GM21717 (cell line): ENCODE results near the gene PCDHGA1.
"Not testable (repeated sequence)": the region's sequence is repeated elsewhere in the genome, so short reads cannot be mapped to it uniquely, and the experiment has no call there.

ENCODE experiments used
- ATAC-seq: cut with Tn5 transposase; IDR thresholded peaks from one replicate; pipeline ENCODE4 v1.9.1; 2021; ENCODE audit warnings: mild to moderate bottlenecking, moderate library complexity; ENCODE audit not compliant: unreplicated experiment

Gene PCDHGA1

GRCh38 chr5:141330299-141331080 is at the start of gene PCDHGA1:
Gene PCDHGA1 (plus strand): TSS chr5:141330514.
- no peak for ATAC-seq

GRCh38 chr5:141298376-141298775 is 31.9 kb upstream of the PCDHGA1 start:
- no peak for ATAC-seq

DNA sequence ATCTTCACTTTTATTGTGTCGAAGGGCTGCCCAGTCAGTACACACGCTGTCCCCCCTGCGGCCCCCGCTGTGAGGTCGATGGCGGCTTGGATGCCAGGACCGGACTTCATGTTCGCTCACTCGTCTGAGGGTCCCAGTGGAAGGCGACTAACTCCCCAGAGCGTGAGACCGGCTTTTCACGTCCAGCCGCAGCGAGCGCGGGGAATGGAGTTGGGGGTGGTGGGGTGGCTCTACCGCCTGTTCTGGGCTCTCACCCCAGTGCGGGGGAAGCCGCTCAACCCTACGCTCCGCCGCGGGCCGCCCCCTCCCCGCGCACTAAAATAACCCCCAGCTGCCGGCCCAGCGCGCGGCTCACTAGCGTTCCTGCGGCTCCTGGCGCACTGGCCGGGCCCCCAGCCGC is 26.6 kb upstream of the PCDHGA1 start, which contains the start of gene SLC25A2:
Gene SLC25A2 (minus strand): TSS at position 294 of the 400 bp plus-strand sequence. CDS start 184 bp downstream, at position 110.
- no peak for ATAC-seq

DNA sequence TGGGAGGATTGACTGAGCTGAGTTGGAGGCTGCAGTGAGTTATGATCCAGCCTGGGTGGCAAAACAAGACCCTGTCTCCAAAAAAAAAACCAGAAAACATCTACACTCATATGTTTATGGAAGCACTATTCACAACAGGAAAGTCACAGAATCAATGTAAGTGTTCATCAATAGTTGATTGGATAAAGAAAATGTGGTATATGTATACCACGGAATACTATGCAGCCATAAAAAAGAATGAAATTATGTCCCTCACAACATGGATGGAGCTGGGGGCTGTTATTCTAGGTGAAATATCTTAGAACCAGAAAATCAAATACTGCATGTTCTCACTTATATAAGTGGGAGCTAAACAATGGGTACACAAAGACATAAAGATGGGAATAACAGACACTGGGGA is 23.7 kb upstream of the PCDHGA1 start:
- no peak for ATAC-seq

GRCh38 chr5:141313711-141314110 is 16.6 kb upstream of the PCDHGA1 start:
- ATAC-seq = no peak

DNA sequence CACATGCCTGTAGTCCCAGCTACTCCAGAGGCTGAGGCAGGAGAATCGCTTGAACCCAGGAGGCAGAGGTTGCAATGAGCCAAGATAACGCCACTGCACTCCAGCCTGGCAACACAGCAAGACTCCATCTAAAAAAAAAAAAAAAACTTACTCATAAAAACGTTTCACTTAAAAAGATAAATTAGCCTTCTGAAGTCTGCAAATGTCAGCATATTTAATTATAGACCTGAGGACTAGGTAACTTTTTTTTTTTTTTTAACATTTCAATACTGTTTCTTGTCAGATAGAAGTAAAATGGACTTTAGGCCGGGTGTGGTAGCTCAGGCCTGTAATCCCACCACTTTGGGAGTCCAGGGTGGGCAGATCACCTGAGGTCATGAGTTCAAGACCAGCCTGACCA is 13.4 kb upstream of the PCDHGA1 start:
- not testable (repeated sequence) for ATAC-seq

- no peak for ATAC-seq
Observed at GRCh38 chr5:141319202-141319601, 11.1 kb upstream of the PCDHGA1 start.

GRCh38 chr5:141319699-141320098 is 10.6 kb upstream of the PCDHGA1 start:
- ATAC-seq = no peak

DNA sequence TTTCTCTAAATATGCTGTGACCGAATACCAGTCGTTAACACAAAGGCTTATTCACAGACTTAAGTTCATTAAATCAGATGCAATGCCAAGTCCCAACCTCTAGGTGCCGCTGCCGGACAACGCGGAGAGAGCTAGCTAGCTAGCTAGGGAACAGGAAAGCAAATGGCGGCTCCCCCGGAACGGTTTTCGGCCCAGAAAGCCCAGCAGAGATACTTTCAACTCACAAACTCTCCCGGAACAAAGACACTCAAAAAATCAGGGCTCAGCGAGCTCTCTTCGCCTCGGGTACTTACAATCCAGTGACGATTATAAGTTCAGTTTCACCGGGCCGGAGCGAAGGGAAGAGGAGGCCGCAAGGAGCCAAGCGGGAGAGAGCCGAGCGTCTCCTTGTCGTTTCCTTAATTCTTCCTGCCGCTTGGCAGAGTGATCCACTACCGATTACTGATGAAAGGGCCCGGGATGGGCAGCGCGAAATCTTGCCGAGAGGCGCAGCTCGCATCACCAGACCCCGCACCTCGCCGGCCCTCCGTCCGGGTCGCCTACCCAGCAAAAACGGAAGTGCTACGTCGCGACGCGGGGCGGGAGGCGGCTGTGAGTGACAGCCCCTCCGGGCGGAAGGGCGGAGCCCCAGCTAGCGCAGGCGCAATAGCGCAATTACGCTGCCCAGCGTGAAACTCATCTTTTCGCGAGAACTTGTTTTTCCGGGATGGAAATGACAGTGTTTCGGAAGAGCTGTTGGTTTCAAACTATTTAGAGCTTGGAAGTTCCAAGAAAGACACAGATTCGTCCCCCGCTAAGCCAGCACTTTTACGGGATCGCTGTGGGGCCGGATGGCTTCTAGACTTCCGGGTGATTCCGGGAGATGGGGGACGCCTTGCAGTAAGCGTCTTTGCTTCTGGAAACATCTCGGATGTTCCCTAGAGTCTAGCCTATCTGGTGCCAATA is 9.8 kb upstream of the PCDHGA1 start, which contains the start of gene TAF7:
Gene TAF7 (minus strand): TSS at position 560 of the 945 bp plus-strand sequence. CDS start 740 bp downstream, outside the sequence.
- peak; percentile 93 for ATAC-seq

DNA sequence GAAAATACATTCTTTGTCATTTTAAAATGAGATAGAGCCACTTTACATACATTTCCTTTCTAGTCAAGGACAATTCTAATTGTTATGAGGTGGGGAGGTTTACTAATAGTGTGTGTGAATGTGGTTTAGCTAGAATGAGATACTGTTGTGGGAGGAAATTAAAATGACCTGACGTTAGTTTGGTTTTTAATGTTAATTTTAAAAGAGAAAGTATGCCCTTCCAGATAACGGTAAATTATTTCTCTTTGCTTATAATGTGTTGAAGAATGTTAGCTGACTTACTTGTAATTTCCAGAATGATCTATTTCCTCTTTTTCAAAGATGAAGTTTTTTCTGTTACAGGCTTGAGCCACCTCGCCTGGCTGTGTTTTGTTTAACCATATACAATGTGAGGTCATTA is 8.1 kb upstream of the PCDHGA1 start:
- ATAC-seq = no peak

- ATAC-seq = peak; percentile 82
Observed at GRCh38 chr5:141326088-141326854, 4.0 kb upstream of the PCDHGA1 start.

DNA sequence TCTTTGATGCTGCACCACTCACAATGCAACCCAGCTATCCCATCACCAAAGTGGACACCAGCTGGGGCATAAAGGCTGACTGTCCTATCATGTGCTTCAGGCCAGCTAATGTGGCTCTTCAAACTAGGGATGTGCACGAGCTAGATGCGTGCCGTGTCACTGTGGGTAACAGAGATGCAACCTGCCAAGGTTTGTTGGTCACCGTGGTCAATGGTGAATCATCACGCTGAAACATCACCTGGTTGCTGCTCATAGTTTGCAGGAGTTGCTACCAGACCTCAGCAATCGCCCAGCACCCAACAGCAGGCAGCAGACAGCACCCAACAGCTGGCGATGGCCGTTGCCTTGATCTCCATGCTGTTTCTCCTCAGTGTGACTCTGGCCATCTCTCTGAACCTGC is 2.1 kb upstream of the PCDHGA1 start:
- no peak for ATAC-seq

- ATAC-seq = not testable (repeated sequence)
Observed at GRCh38 chr5:141332571-141332970, 2.3 kb downstream of the PCDHGA1 start.

GRCh38 chr5:141338538-141339306 is 8.4 kb downstream of the PCDHGA1 start, which contains the start of gene PCDHGA2:
Gene PCDHGA2 (plus strand): TSS chr5:141338760.
- no peak for ATAC-seq

GRCh38 chr5:141340781-141341354 is 10.6 kb downstream of the PCDHGA1 start:
- ATAC-seq = not testable (repeated sequence)

DNA sequence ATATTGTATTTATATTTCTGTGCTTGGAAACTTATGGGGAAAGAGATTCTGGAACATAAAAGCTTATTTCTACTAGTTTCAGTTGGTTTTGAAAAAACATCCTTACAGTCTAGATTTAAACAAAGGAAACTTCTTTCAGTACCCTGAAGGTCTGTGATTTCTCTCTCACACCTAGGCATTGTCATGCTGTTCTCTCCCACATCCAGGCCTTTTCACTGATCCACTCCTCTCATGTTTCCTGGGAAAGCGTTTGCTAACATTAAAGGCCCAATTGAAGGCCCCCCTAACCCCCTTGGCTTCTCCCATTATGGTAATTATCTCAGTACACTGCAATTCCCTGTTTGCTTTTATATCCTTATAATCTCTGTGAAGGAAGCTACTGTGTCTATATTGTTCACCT is 12.5 kb downstream of the PCDHGA1 start:
- ATAC-seq = no peak

- ATAC-seq = no peak
Observed at GRCh38 chr5:141343242-141343952, 13.1 kb downstream of the PCDHGA1 start, which contains the start of gene PCDHGA3. Gene PCDHGA3 (plus strand): TSS chr5:141343829. CDS start chr5:141344034, 205 bp downstream.

DNA sequence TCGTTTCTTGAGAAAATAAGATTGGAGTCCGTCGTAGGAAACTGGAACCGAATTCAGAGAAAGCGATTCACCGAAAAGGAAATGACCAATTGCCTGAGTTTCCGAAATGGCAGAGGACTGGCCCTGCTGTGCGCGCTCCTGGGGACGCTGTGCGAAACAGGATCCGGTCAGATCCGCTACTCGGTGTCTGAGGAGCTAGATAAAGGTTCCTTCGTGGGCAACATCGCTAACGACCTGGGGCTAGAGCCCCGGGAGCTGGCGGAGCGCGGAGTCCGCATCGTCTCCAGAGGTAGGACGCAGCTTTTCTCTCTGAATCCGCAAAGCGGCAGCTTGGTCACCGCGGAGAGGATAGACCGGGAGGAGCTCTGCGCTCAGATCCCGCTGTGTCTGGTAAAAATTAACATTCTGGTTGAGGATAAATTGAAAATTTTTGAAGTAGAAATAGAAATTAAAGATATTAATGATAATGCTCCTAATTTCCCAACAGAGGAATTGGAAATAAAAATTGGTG is 13.7 kb downstream of the PCDHGA1 start:
- no peak for ATAC-seq

GRCh38 chr5:141345327-141345726 is 15.0 kb downstream of the PCDHGA1 start:
- ATAC-seq = no peak
